HG03095 (cell line): ENCODE measurements around the gene CTSD.
"Not testable (repeated sequence)": the region's sequence is repeated elsewhere in the genome, so short reads cannot be mapped to it uniquely, and the experiment has no call there.

Source experiments
- ATAC-seq: cut with Tn5 transposase; IDR thresholded peaks from one replicate; pipeline ENCODE4 v1.9.1; 2021; ENCODE audit warnings: moderate library complexity; ENCODE audit not compliant: unreplicated experiment

The CTSD gene

DNA sequence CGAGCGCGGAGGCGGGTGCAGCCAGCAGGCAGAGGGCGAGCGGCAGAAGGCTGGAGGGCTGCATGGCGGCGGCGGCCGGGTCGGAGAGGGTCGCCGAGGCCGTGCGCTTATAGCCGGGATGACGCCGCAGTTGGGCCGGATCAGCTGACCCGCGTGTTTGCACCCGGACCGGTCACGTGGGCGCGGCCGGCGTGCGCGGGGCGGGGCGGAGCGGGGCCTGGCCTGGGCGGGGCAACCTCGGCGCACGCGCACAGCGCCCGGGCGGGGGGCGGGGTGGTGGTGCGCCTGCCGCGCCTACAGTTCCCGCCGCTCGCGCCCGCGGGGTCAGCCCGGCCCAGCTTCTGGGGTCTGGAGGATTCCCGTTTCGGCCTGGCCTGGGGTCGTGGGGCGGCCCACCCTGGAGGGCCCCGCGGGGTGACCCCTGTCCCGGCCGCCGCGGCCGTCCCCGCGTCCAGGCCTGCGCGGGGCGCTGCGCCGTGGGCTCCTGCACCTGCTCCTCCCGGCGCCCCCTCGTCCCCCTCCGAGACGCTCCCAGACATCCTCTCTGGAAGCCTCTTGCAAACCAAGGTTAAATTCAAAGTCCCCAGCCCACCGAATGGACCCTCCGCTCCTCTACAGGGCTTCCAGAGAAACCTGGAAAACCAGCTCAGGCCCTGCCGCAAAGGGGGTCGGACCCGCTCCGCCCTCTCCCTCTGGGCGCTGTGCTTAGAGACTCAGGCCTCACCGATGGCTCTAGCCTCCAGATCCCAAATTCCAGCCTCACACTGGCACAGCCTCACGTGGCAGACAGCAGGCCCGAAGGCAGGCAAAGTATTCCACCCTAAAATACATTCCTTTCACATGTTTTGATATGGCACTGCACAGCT lies at the start of gene CTSD:
TSS of gene CTSD (minus strand) at position 132 of the 866 bp plus-strand sequence. CDS start at position 64, 68 bp downstream.
- peak; percentile 61 for ATAC-seq

DNA sequence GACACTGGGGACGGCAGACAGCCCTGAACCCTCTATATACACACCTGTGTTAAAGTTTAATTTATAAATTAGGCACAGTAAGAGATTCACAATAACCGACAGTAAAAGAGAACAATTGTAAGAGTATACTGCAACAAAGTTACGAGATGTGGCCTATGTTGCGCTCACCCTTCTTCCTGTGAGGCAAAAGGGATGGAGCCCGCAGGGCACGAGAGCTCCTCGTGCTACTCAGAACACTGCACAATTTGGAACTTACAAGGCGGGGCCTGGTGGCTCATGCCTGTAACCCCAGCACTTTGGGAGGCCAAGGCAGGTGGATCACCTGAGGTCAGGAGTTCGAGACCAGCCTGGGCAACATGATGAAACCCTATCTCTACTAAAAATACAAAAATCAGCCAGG lies 49.6 kb upstream of the CTSD start:
- ATAC-seq = not testable (repeated sequence)

DNA sequence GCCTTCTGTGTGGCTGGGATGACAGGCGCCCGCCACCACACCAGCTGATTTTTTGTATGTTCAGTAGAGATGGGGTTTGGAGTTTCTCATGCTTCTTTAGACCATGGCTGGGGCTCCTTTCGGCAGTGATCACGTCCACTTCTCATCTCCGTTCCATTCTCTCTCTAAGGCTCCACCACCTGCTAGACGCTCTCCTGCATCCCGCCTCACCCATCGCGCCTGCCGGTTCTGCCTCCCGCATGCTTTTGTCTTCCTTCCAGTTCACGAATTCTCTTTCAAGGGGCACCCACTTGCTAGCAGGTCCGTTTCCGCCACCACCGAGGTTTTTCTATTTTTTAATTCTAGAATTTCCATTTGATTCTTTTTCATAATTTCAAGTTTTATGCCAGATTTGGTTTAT lies 49.1 kb upstream of the CTSD start:
- no peak for ATAC-seq

DNA sequence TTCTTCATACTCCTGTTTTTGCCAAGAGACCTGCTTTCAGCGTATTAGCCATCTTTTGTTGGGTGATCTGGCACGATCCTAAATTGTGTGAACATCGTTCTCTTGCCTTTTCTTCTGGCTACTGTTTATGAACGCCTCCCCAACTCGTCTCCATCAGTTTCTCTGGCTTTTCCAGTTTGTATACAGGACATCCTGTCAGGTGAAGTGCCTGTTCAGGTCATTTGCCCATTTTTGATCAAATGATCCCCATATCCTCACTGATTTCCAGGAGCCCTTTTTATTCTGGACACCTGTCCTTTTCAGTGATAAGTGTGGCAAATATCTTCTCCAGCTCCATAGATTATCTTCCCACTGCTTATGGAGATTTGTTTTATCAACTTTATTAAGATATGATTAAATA lies 48.5 kb upstream of the CTSD start:
- ATAC-seq = no peak

DNA sequence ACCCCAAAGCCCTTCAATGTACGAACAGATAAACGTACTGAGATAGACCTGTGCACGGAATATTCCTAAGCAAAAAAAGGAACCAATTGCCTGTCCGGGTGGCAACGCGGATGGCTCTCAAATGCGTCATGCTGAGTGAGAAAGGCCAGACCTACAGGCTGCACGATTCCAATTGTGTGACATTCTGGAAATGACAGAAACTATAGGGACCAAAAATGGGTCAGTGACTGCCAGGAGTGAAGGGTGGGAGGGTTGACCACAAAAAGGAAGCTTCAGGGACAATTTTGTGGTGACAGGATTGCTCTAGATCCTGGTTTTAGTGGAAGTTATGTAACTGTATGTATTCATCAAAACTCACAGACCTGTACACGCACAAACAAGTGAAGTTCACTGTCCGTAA lies 47.0 kb upstream of the CTSD start:
- ATAC-seq = no peak

DNA sequence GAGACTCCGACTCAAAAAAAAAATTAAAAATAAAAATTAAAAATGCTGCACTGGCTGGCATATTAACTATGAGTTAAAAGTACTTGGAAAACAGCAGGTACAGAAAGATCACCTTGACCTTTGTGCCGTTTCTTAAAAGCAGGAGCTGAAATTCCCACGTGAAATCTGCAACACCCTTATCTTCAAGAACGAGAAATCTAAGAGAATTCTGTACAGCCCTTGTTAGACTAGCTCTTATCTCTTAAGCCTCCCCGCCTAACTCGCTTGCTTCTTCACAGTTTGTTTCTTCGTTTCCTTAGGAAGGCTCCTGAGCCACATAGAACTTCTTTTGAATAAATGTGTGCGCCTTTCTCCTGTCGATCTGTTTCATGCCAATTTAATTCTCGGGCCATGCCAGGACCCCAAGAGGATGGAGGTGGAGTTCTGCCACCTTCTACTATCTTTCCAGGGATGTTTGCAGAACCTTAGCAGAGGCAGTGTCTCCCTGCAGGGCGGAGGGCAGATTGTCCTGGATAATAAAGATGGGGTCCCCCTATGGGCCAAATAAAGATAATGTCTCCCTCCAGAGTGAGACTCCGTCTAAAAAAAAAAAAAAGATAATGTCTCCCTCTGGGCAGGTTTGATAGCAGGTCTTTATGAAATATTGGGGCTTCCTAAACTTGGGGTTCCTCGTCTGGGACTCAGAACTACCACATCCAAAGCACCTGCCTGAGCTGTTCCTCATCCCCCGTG lies 43.7 kb upstream of the CTSD start:
- no peak for ATAC-seq

DNA sequence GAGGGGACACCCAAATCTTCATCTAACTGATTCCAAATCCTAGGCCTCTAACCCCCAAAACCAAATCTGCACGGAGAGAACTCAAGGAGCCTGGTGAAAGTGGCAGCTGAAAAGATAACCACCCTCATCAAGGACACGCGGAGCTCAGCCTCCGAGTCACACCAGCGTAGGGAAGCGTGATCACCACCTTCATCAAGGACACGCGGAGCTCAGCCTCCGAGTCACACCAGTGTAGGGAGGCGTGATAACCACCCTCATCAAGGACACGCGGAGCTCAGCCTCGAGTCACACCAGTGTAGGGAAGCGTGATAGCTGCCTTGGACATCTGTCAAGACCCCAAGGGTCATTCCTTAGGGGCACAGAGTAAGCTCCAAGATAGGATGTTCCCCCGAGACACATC lies 41.8 kb upstream of the CTSD start:
- no peak for ATAC-seq

DNA sequence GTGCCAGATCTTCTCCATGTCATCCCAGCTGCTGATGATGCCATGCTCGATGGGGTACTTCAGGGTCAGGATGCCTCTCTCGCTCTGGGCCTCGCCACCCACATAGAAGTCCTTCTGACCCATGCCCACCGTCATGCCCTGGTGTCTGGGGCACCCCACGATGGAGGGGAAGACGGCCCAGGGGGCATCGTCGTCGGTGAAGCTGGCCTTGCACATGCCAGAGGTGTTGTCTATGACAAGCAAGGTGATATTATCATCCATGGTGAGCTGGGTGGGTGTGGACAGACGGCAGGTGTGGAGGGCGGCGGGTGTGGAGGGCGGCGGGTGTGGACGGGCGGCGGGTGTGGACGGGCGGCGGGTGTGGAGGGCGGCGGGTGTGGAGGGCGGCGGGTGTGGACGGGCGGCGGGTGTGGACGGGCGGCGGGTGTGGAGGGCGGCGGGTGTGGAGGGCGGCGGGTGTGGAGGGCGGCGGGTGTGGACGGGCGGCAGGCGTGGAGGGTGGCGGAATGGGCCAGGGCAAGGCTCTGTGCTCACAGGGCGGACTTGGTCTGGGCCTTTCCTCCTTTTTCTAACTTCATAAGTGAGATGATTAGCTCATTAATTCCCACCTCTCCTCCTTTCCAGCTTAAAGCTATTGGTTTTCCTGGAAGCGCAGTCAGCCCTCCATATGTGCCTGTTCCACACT lies 40.2 kb upstream of the CTSD start:
- ATAC-seq = not testable (repeated sequence)

DNA sequence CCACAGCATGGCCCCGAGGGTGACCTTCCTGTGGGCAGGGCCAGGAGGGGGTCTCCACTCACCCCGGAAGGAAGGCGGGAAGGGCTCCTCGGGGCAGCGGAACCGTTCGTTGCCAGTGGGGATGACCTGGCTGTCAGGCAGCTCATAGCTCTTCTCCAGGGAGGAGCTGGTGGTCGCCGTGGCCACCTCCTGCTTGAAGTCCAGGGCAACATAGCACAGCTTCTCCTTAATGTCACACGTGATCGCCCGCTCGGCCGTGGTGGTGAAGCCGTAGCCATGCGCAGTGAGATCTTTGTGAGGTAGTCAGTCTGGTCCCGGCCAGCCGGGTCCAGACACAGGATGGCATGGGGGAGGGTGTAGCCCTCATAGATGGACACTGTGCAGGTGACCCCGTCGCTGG lies 39.5 kb upstream of the CTSD start:
- ATAC-seq = no peak

DNA sequence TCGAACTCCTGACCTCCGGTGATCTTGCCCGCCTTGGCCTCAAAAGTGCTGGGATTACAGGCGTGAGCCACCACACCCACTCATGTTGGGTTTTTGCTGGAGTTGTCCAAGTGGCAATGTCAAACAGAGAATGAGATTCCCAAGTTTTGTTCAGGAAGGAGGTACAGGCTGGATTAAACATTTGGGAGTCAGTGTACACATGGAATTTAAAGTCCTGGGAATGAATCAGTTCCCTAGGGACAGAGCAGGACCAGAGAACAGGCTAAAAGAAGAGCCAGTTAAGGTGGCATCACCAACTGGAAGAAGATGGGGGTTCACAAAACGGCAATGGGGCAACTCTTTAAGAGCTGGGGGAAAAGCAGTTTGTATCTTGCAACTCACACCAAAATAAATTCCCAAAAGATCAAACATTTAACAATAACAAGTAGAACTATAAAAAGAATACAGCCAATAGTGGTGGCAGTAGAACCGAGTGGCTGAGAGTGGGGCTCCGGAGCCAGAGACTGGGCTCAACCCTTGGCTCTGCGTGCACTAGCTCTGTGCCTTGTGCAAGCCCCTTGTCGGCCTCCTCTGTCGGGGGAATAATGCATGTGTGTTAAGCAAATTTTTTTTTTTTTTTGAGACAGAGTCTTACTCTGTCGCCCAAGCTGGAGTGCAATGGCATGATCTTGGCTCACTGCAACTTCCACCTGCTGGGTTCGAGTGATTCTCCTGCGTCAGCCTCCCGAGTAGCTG lies 33.8 kb upstream of the CTSD start:
- no peak for ATAC-seq

DNA sequence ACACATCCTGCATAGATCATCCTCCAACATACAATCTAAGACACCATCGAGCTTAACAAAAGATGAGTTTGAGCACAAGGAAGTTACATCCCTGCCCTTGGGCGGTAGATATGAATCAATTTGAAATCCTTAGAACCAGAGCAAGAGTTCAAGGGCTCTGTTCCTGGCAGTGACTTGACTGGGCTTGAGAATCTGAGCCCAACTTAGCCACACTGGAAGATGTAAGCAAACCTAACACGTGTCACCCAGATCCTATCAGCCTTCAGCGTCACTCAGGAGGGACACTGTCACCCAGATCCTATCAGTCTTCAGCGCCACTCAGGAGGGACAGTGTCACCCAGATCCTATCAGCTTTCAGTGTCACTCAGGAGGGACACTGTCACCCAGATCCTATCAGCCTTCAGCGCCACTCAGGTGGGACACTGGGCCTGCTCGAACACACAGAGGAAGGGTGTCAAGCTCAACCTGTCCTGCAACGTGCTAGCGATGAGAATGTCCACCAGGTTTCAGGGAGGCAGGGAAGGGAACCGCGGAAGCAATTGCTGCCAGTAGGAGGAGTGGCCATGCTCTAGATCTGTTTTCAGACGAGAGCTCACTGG lies 32.8 kb upstream of the CTSD start:
- ATAC-seq = no peak

DNA sequence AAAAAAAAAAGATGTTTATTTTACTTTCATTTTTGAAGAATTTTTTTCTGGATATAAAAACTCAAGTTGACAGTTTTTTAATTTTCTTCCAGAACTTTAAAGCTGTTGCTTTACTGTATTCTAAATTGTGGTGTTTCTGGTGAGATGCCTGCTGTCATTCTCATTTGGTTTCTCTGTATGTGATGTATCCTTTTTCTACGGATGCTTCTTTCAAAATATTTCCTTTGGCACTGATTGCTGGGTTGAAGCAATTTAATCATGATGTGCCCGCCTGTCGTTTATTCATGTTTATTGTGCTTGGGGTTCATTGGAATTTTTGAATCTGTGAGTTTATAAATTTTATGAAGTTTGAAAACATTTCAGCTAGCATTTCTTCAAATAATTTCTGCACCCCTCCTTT lies 29.4 kb upstream of the CTSD start:
- no peak for ATAC-seq

DNA sequence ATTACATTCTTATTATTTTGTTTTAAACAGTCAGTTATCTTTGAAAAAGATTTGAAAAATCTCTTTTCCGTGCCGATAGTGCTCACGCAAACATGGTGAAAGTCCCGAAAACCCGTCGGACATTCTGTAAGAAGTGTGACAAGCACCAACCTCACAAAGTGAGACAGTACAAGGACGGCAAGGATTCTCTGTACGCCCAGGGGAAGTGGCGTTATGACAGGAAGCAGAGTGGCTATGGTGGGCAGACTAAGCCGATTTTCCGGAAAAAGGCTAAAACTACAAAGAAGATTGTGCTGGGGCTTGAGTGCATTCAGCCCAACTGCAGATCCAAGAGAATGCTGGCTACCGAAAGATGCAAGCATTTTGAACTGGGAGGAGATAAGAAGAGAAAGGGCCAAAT lies 28.7 kb upstream of the CTSD start:
- ATAC-seq = no peak

DNA sequence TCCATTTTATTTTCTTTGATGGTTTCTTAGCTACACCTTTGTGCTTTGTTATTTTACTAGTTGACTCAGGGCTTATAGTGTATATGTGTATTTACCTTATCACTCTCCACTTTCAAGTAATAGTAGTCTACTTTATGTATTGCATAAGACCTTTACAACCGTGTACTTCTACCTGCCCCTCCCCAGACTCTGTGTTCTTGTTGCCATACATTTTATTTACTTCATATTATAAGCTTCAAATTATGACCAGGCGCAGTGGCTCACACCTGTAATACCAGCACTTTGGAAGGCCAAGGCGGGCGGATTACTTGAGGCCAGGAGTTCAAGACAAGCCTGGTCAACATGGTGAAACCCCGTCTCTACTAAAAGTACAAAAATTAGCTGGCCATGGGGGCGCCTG lies 28.2 kb upstream of the CTSD start:
- ATAC-seq = no peak

DNA sequence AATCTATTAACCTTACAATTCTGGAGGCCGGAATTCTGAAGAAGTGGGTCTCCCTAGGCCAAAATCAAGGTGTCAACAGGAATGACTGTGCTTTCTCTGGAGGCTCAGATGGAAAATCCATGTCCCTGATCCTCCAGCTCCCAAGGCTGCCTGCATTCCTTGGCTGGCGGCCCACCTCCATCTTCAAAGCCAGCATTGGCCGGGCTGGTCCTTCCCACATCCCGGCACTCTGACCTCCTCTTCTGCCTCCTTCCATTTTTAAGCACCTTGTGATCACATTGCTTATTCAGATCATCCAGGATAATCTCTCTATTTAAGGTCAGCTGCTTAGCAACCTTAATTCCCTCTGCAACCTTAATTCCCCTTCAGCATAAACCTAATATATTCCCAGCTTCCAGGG lies 22.7 kb upstream of the CTSD start:
- ATAC-seq = no peak

DNA sequence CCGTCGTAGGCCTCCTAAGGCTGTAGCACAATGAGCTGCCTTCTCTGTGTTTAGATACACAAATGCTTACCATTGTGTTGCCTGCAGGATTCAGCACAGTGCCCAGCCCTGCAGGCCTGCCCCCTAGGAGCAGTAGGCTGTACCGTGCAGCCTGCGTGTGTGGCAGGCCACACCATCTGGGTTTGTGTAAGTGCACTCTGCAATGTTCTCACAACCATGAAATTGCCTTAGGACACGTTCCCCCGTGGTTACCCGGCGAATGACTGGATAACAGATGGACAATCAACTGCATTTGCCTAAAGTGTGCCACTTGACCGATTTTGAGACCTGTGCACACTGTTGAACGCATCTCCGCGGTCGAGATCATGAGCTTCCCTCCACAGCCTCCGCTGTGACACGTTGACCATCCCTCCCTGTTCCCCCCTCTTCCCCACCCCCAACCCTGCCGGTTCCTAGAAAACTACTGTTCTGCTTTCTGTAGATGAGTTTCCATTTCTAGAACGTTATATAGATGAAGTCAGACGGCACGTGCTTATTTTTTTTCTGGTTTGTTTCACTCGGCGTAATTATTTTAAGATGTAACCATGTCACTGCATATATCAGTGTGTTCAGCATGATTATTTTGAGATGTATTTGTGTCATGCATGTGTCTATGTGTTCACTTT lies 22.2 kb upstream of the CTSD start:
- ATAC-seq = no peak

DNA sequence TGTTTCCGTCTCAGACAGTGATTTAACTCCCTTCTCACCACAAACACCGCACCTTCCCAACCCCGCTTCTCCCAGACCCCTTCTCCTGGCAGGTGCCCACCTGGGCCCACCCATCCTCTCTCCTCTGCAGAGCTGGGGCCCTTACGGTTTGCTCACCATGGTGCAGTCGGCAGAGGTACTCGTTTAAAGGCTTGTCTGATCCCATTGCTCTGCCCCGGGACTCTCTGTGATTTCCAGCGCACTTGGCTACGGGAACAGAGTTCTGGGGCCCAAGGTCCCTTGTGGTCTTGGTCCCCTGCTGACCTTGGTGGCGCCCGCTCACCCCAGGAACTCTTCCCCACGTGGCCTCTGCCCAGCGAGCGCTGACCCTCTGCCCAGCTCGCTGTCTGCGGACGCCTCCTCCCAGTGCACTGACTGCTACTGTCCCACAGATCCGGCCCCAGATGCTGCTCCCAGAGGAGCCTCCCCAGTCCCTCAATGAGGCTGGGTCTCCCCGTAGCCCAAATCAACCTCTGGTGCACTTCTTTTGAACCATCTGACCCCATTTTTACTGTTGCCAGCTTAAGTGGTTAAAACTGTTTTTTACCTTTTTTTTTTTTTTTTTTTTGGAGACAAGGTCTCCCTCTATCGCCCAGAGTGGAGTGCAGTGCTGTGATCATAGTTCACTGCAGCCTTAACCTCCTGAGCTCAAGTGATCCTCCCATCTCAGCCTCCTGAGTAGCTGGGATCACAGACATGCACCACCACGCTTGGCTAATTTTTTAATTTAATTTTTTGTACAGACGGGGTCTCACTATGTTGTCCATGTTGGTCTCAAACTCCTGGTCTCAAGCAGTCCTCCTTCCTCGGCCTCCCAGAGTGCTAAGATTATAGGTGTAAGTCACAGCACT lies 21.3 kb upstream of the CTSD start:
- no peak for ATAC-seq

DNA sequence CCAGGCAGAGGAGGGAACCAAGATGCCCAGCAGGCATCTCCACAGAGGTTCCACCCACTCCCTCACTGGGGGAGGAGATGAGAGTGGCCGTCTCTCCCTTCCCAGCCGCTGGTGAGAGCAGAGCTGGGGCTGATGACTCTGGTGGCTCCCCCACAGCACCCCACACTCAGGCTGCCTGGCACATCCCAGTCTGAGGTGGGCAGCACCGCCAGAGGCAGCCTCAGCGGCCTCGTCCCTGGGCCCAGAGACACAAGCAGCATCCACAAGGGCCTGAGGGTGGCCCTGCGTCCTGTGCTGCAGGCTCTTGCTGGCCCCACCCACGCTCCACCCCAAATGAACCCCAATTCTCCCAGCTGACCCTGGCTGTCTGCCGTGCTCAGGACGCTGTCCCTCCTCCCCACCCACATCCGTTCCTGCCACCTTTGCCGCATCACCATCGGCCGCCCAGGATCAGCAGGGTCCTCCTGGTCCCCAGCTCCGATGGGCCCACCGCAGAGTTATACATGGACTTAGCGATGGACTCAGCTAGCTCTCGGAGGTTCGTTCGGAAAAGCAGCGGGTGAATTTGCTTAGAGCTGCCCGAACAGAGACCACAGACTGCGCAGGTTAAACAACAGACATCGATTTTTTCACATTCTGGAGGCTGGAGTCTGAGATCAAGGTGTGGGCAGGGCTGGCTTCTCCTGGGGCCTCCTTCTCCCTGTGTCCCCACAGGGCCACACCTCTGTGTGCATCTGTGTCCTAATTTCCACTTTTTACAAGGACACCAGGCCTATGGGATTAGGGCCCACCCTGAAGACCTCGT lies 20.2 kb upstream of the CTSD start:
- ATAC-seq = no peak
